Brain microvascular endothelial cell (primary cell): Measurements from ENCODE around the gene ERICH2.

Experiments used
- DNase-seq: peaks from one replicate; pipeline ENCODE4 v3.0.0-alpha.2; 2020
- H3K27ac ChIP-seq: fragments of 250-450 bp; sonication (Bioruptor Pico); 2 replicates; pipeline ENCODE4 v1.5.1; 2020; ENCODE audit warnings: mild to moderate bottlenecking, moderate library complexity
- H3K27me3 ChIP-seq: fragments of 250-450 bp; sonication (Bioruptor Pico); replicated peaks from 2 replicates; pipeline ENCODE4 v1.5.1; 2020; ENCODE audit warnings: mild to moderate bottlenecking
- H3K36me3 ChIP-seq: fragments of 250-450 bp; sonication (Bioruptor Pico); replicated peaks from 2 replicates; pipeline ENCODE4 v1.5.1; 2020; ENCODE audit warnings: mild to moderate bottlenecking
- H3K4me3 ChIP-seq: 2 replicates; pipeline ENCODE4 v1.5.1; 2011; ENCODE audit warnings: low read depth, mild to moderate bottlenecking, control low read depth, low read length, moderate library complexity
- CTCF ChIP-seq: IDR thresholded peaks from 2 replicates; pipeline ENCODE4 v1.5.1; 2011; ENCODE audit warnings: low read depth, mild to moderate bottlenecking, moderate library complexity, low read length, control low read depth, inconsistent platforms; ENCODE audit errors: missing control alignments
- in situ Hi-C: cut with HindIII; loops from 2 replicates; pipeline ENCODE4 v1.10.0; 2017; ENCODE audit warnings: low sequenced_read_pairs, low pct_ligation_motif_present

ERICH2 gene

GRCh38 chr2:170736628-170737027, 33.5 kb upstream of the ERICH2 start:
- no peaks in the 10 kb centered on the region for H3K27me3 ChIP-seq
- in situ Hi-C loops: no loop called here
- no peak overlapping the region for H3K27ac ChIP-seq
- H3K4me3 ChIP-seq: no peak overlapping the region
- no peak for TF ChIP-seq CTCF
- DNase-seq: no peak
- H3K36me3 ChIP-seq: no peaks in the 10 kb centered on the region

GRCh38 chr2:170737406-170737805, 32.8 kb upstream of the ERICH2 start:
- no peak for DNase-seq
- H3K27me3 ChIP-seq: no peaks in the 10 kb centered on the region
- no peak for TF ChIP-seq CTCF
- no peaks in the 10 kb centered on the region for H3K36me3 ChIP-seq
- in situ Hi-C loops: no loop called here
- H3K27ac ChIP-seq: no peak overlapping the region
- no peak overlapping the region for H3K4me3 ChIP-seq

- in situ Hi-C loops: no loop called here
- Histone ChIP-seq H3K4me3 (no peak overlapping the region), H3K27me3 (no peaks in the 10 kb centered on the region), H3K27ac (no peak overlapping the region), H3K36me3 (no peaks in the 10 kb centered on the region)
- TF ChIP-seq CTCF: no peak
- no peak for DNase-seq
Measured at GRCh38 chr2:170737821-170738220, 32.4 kb upstream of the ERICH2 start.

- Histone ChIP-seq H3K27me3 (no peaks in the 10 kb centered on the region), H3K36me3 (no peaks in the 10 kb centered on the region), H3K4me3 (no peak overlapping the region), H3K27ac (peak overlapping the region; percentile 58)
- TF ChIP-seq CTCF: no peak
- in situ Hi-C loops: no loop called here
- DNase-seq: peak; percentile 92
Measured at GRCh38 chr2:170739048-170739447, 31.1 kb upstream of the ERICH2 start.

DNA sequence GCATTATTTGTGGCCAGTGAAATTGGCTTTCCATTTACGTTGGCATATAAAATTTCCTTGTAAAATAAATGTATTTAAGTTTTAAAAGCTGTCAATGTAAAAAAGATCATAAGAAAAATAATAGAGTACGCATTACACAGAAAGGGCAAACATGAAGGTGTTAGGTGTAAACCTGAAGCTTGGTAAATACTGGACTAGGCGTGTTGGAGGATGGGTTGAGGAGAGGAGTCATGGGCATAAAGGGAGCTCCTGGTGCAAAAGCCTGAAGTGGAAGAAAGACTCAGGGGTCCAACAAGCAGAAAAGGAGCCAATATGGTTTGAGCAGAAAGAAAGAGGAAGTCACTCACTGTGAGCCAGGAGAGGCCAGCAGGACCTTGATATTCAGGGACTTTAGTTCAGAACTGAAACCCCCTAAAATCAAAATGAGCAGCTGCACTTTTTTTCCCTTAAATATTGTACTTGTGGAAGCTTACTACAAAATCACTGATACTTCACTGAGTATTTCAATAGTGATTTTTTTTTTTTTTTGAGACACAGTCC, 30.6 kb upstream of the ERICH2 start:
- no peaks in the 10 kb centered on the region for H3K36me3 ChIP-seq
- in situ Hi-C loops: no loop called here
- DNase-seq: no peak
- H3K27me3 ChIP-seq: no peaks in the 10 kb centered on the region
- H3K27ac ChIP-seq: no peak overlapping the region
- H3K4me3 ChIP-seq: no peak overlapping the region
- TF ChIP-seq CTCF: no peak

- Histone ChIP-seq H3K27ac (no peak overlapping the region), H3K4me3 (no peak overlapping the region), H3K36me3 (no peaks in the 10 kb centered on the region), H3K27me3 (no peaks in the 10 kb centered on the region)
- in situ Hi-C loops: no loop called here
- DNase-seq: no peak
- TF ChIP-seq CTCF: no peak
Measured at GRCh38 chr2:170740660-170741059, 29.5 kb upstream of the ERICH2 start.
